A673 (cell line): ENCODE measurements around the gene CCNY.

ENCODE experiments used
- CTCF ChIP-seq: fragments of 300-800, 200-600 bp; sonication (generic); conservative IDR thresholded peaks from 2 replicates; pipeline ENCODE4 v1.5.1; 2017; ENCODE audit warnings: low read depth, mild to moderate bottlenecking, antibody characterized with exemption, low read length, moderate library complexity, mixed read lengths
- EZH2 ChIP-seq: fragments of 200-600 bp; sonication (generic); IDR thresholded peaks from 2 replicates; pipeline ENCODE4 v1.6.1; 2017; ENCODE audit warnings: borderline replicate concordance, low read depth, mild to moderate bottlenecking, mixed read lengths, antibody characterized with exemption, low read length; ENCODE audit not compliant: poor library complexity, severe bottlenecking

- TF ChIP-seq CTCF (no peak), EZH2 (no peak)
These were observed 36.0 kb downstream of the CCNY start for GRCh38 chr10:35372329-35372728.
